Adrenal gland (tissue), 12 donors: ENCODE measurements around the gene PRKN. TPM values are rescaled to one million over a fixed set of nuclear protein-coding genes. Genes with fewer than 3 reads are reported as not detected.

Source experiments
- DNase-seq, 7 donors: peaks; one replicate each; pipeline ENCODE4 v3.0.0-alpha.2; 2019 to 2020
- H3K27ac ChIP-seq, 5 donors: fragments of 200-600 bp; sonication (generic) in 4 of 5; 1 replicate in 3 of 5; 2 replicates in 2 of 5; pipeline versions ENCODE4 v1.5.1 to v1.8.0; 2016 to 2020; ENCODE audit warnings: mild to moderate bottlenecking in 1 of 5
- H3K27me3 ChIP-seq: fragments of 200-600 bp; 2 replicates; pipeline ENCODE4 v1.8.0; 2021
- H3K36me3 ChIP-seq, 2 donors: fragments of 200-600 bp; replicated peaks in 1 of 2; 1 replicate in 1 of 2; 2 replicates in 1 of 2; pipeline versions ENCODE4 v1.5.1 to v1.8.0; 2018 to 2022
- H3K4me1 ChIP-seq, 2 donors: fragments of 200-600 bp; replicated peaks in 1 of 2; 1 replicate in 1 of 2; 2 replicates in 1 of 2; pipeline versions ENCODE4 v1.5.1 to v1.8.0; 2018 to 2021
- H3K4me3 ChIP-seq, 4 donors: fragments of 200-600 bp; sonication (generic) in 3 of 4; one replicate each; pipeline ENCODE4 v1.5.1; 2016 to 2018
- H3K9me3 ChIP-seq, 3 donors: fragments of 200-600 bp; sonication (generic) in 1 of 3; replicated peaks in 1 of 3; 1 replicate in 2 of 3; 2 replicates in 1 of 3; pipeline versions ENCODE4 v1.5.1 to v1.8.0; 2016 to 2021
- POLR2A ChIP-seq, 2 donors: fragments of 450-650 bp; IDR thresholded peaks; one replicate each; pipeline ENCODE4 v1.6.1; 2017; ENCODE audit warnings: antibody characterized with exemption in 2 of 2, mild to moderate bottlenecking in 2 of 2, moderate library complexity in 1 of 2
- WGBS, 4 donors: extraction: QIAGEN DNeasy Blood & Tissue Kit in 2 of 4; methylation state at CpG; one replicate each; pipeline versions ENCODE4 v1.1.5 to v1.1.7; 2013 to 2017; 5-methylcytosine and 5-hydroxymethylcytosine counted together
- intact Hi-C, 2 donors: fragments of 100-400 bp; cut with DNase I; formaldehyde crosslinking; loops; one replicate each; pipeline versions ENCODE4 v1.14.1 to v1.15.0; 2022 to 2023
- polyA plus RNA-seq, 3 donors: library from polyadenylated mRNA; stranded (reverse); fragments of 200-250 nt in 2 of 3; fragments of 350-450 nt in 1 of 3; fragmentation: Illumina TruSeq in 1 of 3; extraction: RNeasy Lipid Tissue Mini Kit (QIAGEN cat#74804) in 1 of 3; gene quantifications; one replicate each; pipeline ENCODE4 v1.2.3, GENCODE V29; 2013 to 2014
- total RNA-seq, 9 donors: library from RNA; depleted of rRNA in 4 of 9; stranded (reverse); fragments of >200 nt in 4 of 9; fragments of 120-200 nt in 1 of 9; fragmentation: NEBNext Ultra II Directional in 1 of 9; extraction: Animal tissue kit (Norgen Biotek cat#: 25700) in 1 of 9; gene quantifications; one replicate each; pipeline versions ENCODE4 v1.1.0 to v1.2.4, GENCODE V29; 2013 to 2023
- TF ChIP-seq, protein P1 (sequence below), 6 experiments: fragments of 450-650 bp in 4 of 6; fragments of 200-600 bp in 2 of 6; sonication (generic) in 1 of 6; IDR thresholded peaks; 1 replicate in 5 of 6; 2 replicates in 1 of 6; pipeline versions ENCODE4 v1.5.1 to v1.8.0; 2016 to 2021; ENCODE audit warnings: antibody characterized with exemption in 6 of 6, mild to moderate bottlenecking in 2 of 6, moderate library complexity in 1 of 6
- donor health status: healthy with polysubstance abuse.
- donor health status: Bipolar disorder and iron deficiency.
- donor health status: DM: yes; HTN: yes; CAD: no.
- donor health status: DM: no; HTN: no; CAD: no.
- donor health status: DM: no; HTN: no; CAD: no.
- donor health status: DM: yes; HTN: yes; CAD: no.

The PRKN gene
- total and polyA plus RNA-seq, 12 donors = 1.9 to 159 (median 13.3) TPM

DNA sequence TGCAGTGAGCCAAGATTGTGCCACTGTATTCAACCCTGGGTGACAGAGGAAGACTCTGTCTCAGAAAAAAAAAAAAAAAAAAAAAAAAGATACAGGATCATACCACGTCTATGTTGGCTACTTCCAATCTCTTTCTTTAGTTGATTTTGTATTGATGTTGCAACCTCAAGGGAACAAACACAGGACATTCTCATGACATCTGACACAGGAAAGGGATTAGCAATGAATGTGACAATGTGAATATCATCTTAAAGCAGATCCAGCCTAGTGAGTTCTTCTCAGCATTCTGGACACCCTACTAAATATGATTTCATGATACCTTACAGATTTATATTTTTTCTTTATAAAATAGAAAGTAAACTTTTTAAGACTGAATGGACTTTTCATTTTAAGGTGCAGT is 580.3 kb downstream of the PRKN start:
- DNase-seq = no peak
- intact Hi-C loops = no loop called here
- Histone ChIP-seq H3K27me3 (no peaks in the 10 kb centered on the region), H3K4me1 (no peaks in the 10 kb centered on the region), H3K36me3 (no peaks in the 10 kb centered on the region), H3K27ac (no peak overlapping the region), H3K9me3 (no peaks in the 10 kb centered on the region), H3K4me3 (no peak overlapping the region)
- TF ChIP-seq POLR2A (IDR thresholded peaks at IDR 0.05) = no peak
- TF ChIP-seq, protein P1, sequence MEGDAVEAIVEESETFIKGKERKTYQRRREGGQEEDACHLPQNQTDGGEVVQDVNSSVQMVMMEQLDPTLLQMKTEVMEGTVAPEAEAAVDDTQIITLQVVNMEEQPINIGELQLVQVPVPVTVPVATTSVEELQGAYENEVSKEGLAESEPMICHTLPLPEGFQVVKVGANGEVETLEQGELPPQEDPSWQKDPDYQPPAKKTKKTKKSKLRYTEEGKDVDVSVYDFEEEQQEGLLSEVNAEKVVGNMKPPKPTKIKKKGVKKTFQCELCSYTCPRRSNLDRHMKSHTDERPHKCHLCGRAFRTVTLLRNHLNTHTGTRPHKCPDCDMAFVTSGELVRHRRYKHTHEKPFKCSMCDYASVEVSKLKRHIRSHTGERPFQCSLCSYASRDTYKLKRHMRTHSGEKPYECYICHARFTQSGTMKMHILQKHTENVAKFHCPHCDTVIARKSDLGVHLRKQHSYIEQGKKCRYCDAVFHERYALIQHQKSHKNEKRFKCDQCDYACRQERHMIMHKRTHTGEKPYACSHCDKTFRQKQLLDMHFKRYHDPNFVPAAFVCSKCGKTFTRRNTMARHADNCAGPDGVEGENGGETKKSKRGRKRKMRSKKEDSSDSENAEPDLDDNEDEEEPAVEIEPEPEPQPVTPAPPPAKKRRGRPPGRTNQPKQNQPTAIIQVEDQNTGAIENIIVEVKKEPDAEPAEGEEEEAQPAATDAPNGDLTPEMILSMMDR (IDR thresholded peaks at IDR 0.05) = no peak
- WGBS, 4 donors = 45 to 67% (median 57%) methylated on average over 1 of the region's 1 CpG

DNA sequence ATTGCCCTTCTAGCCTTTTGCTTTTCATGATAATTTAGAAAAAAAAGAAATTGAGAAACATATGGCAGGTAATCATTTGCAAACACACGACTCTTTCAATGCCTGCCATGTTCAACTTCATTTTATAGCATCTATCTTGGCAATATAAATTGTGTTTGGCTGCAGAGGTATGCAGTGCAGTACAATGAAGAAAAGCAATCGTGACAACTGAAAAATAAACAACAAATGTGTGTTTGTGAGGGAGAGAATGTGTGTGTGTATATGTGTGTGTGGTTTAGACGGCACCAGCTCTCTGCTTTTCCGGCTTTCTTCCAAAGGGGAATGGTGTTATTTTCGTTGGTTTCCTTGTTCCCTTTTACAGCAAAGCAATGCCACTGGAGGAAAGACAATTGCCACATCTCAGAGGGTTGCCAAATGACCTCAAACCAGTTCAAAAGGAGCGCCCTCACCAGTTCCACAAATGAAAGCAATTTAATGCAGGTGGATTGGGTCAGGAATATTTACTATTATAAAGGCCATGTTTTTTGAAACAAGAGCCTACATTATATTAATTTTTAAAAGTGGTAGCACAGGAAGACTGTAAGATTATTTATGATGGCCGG is 587.2 kb downstream of the PRKN start:
- DNase-seq = peak in 2 of 7 donors; percentile 9 to 18
- no peaks in the 10 kb centered on the region for H3K9me3 ChIP-seq
- no peak overlapping the region for H3K27ac ChIP-seq
- no peak overlapping the region for H3K4me3 ChIP-seq
- TF ChIP-seq, protein P1 (IDR thresholded peaks at IDR 0.05) = no peak
- no peak for TF ChIP-seq POLR2A (IDR thresholded peaks at IDR 0.05)
- no peaks in the 10 kb centered on the region for H3K4me1 ChIP-seq
- WGBS, 4 donors = 79 to 86% (median 81%) methylated on average over 7 of the region's 7 CpGs
- intact Hi-C loops = no loop called here
- no peaks in the 10 kb centered on the region for H3K36me3 ChIP-seq
- no peaks in the 10 kb centered on the region for H3K27me3 ChIP-seq

DNA sequence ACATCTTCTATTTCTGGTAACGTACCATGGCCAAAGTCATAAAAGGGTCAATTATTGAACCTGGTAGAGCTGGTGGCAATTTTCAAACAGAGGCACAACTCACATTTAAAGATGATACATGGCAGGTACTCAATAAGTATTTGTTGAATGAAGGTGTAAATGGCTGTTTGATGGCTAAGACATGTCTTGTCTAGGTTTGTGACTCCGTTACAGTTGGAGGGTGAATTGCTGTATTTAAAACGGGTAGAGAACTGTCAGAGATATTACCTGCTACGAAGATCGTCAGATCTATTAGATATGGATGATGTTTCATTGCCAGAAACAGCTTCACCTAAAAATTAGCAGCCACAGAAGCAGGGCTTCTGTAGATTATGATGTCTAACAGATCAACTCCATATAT is 601.9 kb downstream of the PRKN start:
- TF ChIP-seq, protein P1 (IDR thresholded peaks at IDR 0.05) = no peak
- no peak for TF ChIP-seq POLR2A (IDR thresholded peaks at IDR 0.05)

DNA sequence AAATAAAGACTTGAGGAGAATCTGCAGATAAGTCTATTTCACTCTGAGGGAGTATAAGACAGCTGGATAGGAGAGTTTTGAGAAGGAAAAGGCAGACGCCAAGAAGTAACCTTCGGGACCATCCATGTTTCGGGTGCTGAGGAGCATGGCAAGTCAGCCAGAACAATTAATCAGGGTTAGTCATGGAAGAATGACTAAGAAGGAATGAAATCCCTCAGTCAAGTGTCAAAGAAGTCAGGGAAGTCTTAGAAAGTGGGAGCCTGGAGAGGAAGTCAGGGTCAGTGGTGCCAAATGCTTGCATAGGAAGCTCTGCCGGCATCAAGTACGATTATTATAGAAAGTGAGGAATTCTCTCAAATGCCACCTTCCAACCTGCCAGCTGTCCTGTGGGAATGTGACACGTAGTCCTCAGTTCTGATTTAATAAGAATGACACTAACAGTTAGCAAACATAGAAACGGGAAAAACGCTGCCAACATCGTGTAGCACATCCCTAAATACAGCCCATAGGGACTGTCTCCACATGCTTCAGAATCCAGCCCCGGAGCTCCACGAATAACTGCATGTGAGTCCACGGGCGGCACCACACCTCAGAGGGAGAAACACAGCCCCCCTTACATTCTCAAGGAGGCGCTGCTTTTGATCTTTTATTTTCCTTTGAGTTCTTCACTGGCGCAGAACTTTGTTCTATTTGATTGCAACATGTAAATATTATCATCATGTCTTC is 602.7 kb downstream of the PRKN start:
- Histone ChIP-seq H3K4me3 (no peak overlapping the region), H3K9me3 (no peaks in the 10 kb centered on the region), H3K4me1 (no peaks in the 10 kb centered on the region), H3K27ac (no peak overlapping the region), H3K36me3 (no peaks in the 10 kb centered on the region), H3K27me3 (no peaks in the 10 kb centered on the region)
- 84 to 96% (median 88%) methylated on average over 14 to 15 of the region's 15 CpGs for WGBS, 4 donors
- TF ChIP-seq POLR2A (IDR thresholded peaks at IDR 0.05) = no peak
- TF ChIP-seq, protein P1 (IDR thresholded peaks at IDR 0.05) = no peak
- DNase-seq = no peak
- intact Hi-C loops = no loop called here

More for the DNA sequence above, 601.9 kb downstream of the PRKN start:
- Histone ChIP-seq H3K27me3 (no peaks in the 10 kb centered on the region), H3K4me3 (no peak overlapping the region), H3K36me3 (no peaks in the 10 kb centered on the region), H3K9me3 (no peaks in the 10 kb centered on the region), H3K27ac (no peak overlapping the region), H3K4me1 (no peaks in the 10 kb centered on the region)
- 86 to 90% (median 87%) methylated on average over 5 of the region's 5 CpGs for WGBS, 4 donors
- DNase-seq = no peak
- intact Hi-C loops = no loop called here
